ENCODE measurements around the gene HOXA9. TPM values are rescaled to one million over a fixed set of nuclear protein-coding genes. Genes with fewer than 3 reads are reported as not detected.
A peak's percentile ranks its signal among the peaks of the same experiment; 100 is the strongest.

HOXA9 gene
- total and polyA plus RNA-seq, 10 of the 15 experiments (the other 5 are each of a cell fraction or from before 2014, with no cell fraction given), result not detected

DNA sequence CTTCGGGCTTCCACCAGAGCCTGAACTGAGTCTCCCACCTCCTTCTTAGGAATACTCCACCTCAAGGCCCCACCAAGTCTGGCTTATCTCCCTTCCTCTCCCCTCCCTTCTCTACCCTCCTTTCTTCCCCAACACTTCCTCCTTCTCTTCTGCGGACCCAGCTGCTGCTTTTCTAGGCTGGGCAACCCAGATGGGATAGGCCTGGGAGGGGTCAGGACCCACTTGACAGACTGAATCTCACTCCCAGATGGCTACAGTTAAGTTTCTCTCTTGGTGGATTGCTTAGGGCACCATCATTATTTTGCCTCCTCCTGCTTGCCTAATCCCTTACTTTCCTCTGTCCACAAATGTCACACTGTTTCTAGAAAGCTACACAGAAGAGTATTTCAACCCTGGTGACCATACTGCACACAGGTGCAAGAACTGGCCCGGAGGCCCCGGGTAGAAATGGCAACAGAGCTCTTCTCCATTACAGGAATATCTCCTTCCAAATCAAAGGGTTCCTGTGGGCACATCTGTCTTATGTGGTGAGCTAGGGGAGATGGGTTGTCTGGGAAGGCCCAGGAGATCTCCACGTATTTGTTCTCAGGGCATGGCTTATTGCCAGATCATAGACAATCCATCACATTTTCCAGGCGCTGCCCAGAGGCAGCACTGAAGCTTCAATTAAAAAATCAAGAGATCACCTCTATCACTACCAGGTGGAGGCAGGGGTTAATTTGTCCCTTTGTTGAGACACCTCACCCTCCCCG is 24.8 kb upstream of the HOXA9 start (continued):
- TF ChIP-seq, protein P1, sequence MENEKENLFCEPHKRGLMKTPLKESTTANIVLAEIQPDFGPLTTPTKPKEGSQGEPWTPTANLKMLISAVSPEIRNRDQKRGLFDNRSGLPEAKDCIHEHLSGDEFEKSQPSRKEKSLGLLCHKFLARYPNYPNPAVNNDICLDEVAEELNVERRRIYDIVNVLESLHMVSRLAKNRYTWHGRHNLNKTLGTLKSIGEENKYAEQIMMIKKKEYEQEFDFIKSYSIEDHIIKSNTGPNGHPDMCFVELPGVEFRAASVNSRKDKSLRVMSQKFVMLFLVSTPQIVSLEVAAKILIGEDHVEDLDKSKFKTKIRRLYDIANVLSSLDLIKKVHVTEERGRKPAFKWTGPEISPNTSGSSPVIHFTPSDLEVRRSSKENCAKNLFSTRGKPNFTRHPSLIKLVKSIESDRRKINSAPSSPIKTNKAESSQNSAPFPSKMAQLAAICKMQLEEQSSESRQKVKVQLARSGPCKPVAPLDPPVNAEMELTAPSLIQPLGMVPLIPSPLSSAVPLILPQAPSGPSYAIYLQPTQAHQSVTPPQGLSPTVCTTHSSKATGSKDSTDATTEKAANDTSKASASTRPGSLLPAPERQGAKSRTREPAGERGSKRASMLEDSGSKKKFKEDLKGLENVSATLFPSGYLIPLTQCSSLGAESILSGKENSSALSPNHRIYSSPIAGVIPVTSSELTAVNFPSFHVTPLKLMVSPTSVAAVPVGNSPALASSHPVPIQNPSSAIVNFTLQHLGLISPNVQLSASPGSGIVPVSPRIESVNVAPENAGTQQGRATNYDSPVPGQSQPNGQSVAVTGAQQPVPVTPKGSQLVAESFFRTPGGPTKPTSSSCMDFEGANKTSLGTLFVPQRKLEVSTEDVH (IDR thresholded peaks at IDR 0.05; ENCODE audit: low read depth, partially characterized antibody), result no peak
- no peak for TF ChIP-seq HDGF (IDR thresholded peaks at IDR 0.05)

DNA sequence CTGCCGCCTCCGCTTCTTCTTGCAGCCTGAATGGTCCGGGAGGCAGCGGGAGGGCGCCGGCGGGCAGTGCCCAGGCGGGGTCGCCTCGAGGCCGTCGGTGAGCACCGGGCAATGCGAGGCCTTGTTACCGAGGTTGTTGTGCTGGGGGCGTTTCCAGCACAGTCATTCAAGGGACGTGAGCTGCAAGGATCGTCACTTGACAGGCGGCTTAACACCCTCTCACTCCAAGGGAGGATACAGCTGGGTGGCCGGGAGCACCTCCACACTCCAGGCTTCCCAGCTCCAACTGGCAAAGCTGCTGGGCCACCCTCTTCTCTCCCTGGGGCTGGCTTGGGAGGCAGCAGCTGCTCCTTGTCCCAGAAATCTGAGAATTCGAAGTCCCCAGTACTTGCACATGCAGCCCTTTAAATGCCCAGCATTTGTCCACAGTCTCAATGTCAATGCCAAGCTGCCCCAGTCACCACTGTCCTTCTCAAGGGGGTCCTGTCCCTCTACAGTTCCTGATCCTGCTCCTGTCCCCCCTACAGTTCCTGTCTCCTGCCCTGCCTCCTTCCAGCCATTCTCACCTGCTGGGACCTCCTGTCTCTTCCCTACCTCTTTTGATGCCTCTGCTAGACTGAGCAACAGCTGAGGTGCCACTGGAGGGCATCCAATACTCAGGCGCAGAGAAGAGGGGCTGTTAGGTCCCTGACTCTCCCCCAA is 24.1 kb upstream of the HOXA9 start:
- Histone ChIP-seq H4K20me1 (ENCODE audit: control insufficient read depth, insufficient read depth) (0 out of 2 replicates have a peak, but pooled peaks cover 3% of the 10 kb centered on the region), H3K4me1 (ENCODE audit: control insufficient read depth, insufficient read depth, low read length) (no peaks in the 10 kb centered on the region), H2AFZ (ENCODE audit: control insufficient read depth, low read depth, low read length) (no peak overlapping the region), H3K79me2 (ENCODE audit: control insufficient read depth, insufficient read depth, low read length) (no peaks in the 10 kb centered on the region), H3K4me3 (no peak overlapping the region), H3K36me3 (ENCODE audit: control insufficient read depth in 2 of 2, insufficient read depth in 2 of 2, low read length in 1 of 2) (no peaks in the 10 kb centered on the region), H3K4me2 (ENCODE audit: control insufficient read depth, insufficient read depth) (no peak overlapping the region), H3K27ac (ENCODE audit: control insufficient read depth, insufficient read depth) (no peak overlapping the region), H3K27me3 (replicated peaks in 1 of 2; ENCODE audit: control insufficient read depth in 2 of 2, insufficient read depth in 2 of 2, low read length in 1 of 2) (peaks cover 41 to 49% of the 10 kb centered on the region in 2 experiments), H3K9me3 (replicated peaks; ENCODE audit: control insufficient read depth, insufficient read depth, low read length) (no peaks in the 10 kb centered on the region; the same call in 2 of the 3 replicates), H3K9ac (ENCODE audit: control insufficient read depth, insufficient read depth, low read length) (no peak overlapping the region)
- 13% methylated on average over 22 of the region's 22 CpGs for whole genome bisulfite sequencing (ENCODE audit: insufficient coverage, insufficient replicate concordance, low lambda C conversion rate, missing lambda C conversion rate)
- in situ Hi-C loops (cut with MboI), result no loop called here
- intact Hi-C loops (cut with micrococcal nuclease; ENCODE audit: unreplicated experiment), result no loop called here
- ChIA-PET POLR2A (no interaction called here), CTCF (interaction anchor here (1.8 kb wide), 1 partner anchor 10 kb away, joined by 5 read pairs; no protein-coding TSS in a partner anchor), RAD21 (ENCODE audit: unreplicated experiment) (no interaction called here), SMC1A (ENCODE audit: uncharacterized antibody, unreplicated experiment) (no interaction called here)
- TF ChIP-seq MYC (IDR thresholded peaks at IDR 0.05; ENCODE audit: insufficient read depth, insufficient read length, insufficient replicate concordance, low read length, severe bottlenecking), result no peak
- TF ChIP-seq EZH2 (IDR thresholded peaks at IDR 0.05; ENCODE audit: borderline replicate concordance, control insufficient read depth, low read depth, low read length), result 0 out of 2 replicates have a peak, but pooled peaks have one; percentile 61
- FAIRE-seq (no peak), DNase-seq (ENCODE audit: low read depth, low spot score) (no peak), ATAC-seq (no peak)
- no TSS peak for BruUV-seq (replicated peaks)

Data from GM12878 (cell line).